MM.1S (cell line): ENCODE measurements around the gene MYRF.

Experiments
- EZH2phosphoT487 ChIP-seq: fragments of 300-600 bp; sonication (generic); IDR thresholded peaks from 2 replicates; pipeline ENCODE4 v1.6.1; 2018; ENCODE audit warnings: antibody characterized with exemption, low read length
- TF ChIP-seq, protein P1 (sequence below): fragments of 300-600 bp; sonication (generic); IDR thresholded peaks from 2 replicates; pipeline ENCODE4 v1.5.1; 2016; ENCODE audit warnings: antibody characterized with exemption, low read length, mixed read lengths

DNA sequence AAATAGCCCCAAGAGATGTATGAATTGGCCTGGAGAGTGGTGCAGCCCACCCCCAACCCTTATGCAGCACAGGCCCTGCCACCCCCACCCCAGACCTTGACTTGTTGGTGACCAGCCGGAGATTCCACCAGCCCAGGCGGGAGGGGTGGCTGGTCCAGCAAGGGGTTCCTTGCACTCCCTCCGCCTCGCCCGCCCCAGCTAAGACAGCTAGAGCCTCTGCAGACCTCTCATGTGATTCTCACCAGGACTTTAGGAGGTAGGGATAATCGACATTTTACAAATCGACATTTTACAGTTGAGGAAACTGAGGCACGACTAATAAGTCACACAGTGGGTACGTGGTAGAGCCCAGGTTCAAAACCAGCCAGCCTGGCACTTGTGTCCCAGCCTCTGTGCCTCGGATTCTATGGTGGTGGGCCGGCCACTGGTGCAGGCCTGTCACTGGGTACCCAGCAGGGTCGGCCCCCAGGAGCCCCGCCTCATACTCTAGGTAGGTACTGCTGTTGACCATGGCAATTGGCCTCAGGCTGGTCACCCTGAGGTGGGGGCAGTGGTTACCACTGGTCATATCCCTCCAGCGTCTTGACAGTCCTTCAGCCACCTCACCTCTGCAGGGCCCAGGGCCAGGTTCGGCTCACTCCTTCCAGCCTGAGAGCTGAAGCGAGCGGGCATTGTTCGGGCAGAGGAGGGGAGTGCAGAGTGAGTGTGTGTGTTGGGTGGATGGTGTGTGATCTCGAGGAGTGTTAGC lies 35.0 kb upstream of the MYRF start:
- TF ChIP-seq, protein P1, sequence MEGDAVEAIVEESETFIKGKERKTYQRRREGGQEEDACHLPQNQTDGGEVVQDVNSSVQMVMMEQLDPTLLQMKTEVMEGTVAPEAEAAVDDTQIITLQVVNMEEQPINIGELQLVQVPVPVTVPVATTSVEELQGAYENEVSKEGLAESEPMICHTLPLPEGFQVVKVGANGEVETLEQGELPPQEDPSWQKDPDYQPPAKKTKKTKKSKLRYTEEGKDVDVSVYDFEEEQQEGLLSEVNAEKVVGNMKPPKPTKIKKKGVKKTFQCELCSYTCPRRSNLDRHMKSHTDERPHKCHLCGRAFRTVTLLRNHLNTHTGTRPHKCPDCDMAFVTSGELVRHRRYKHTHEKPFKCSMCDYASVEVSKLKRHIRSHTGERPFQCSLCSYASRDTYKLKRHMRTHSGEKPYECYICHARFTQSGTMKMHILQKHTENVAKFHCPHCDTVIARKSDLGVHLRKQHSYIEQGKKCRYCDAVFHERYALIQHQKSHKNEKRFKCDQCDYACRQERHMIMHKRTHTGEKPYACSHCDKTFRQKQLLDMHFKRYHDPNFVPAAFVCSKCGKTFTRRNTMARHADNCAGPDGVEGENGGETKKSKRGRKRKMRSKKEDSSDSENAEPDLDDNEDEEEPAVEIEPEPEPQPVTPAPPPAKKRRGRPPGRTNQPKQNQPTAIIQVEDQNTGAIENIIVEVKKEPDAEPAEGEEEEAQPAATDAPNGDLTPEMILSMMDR = no peak
- TF ChIP-seq EZH2phosphoT487 = no peak
